OCI-LY7 (cell line): ENCODE measurements around the gene DOK7. TPM values are rescaled to one million over a fixed set of nuclear protein-coding genes. Genes with fewer than 3 reads are reported as not detected.

Experiments
- BruUV-seq: library from RNA; stranded (reverse); fragments of 400-500 nt; replicated peaks from 2 replicates; lab custom pipeline; 2021; lab: Mats Ljungman, UMichigan
- CTCF ChIA-PET: fragments of 300-600 bp; sonication (Branson Sonifier 250); formaldehyde crosslinking; loops from one replicate; lab custom pipeline; 2022; ENCODE audit warnings: antibody characterized with exemption; ENCODE audit not compliant: unreplicated experiment; lab: Charles Lee
- POLR2A ChIA-PET: fragments of 300-600 bp; sonication (Branson Sonifier 250); formaldehyde crosslinking; loops from one replicate; lab custom pipeline; 2022; ENCODE audit warnings: antibody characterized with exemption; lab: Charles Lee
- DNase-seq: peaks from one replicate; pipeline ENCODE4 v3.0.0-alpha.2; 2015; ENCODE audit warnings: low spot score
- H2AFZ ChIP-seq: fragments of 200-600 bp; sonication (generic), shearing (Covaris generic); 2 replicates; pipeline ENCODE4 v1.6.1; 2014; ENCODE audit warnings: mild to moderate bottlenecking, antibody characterized with exemption, low read length, moderate library complexity
- H3K27ac ChIP-seq: fragments of 200-600 bp; sonication (generic); 2 replicates; pipeline ENCODE4 v1.5.1; 2014; ENCODE audit warnings: mixed run types, low read depth, mild to moderate bottlenecking, moderate library complexity, low read length, inconsistent platforms; ENCODE audit not compliant: poor library complexity, severe bottlenecking
- H3K36me3 ChIP-seq: fragments of 200-600 bp; sonication (generic); 2 replicates; pipeline ENCODE4 v1.6.1; 2014; ENCODE audit warnings: mild to moderate bottlenecking, antibody characterized with exemption, low read length, moderate library complexity, mixed read lengths; ENCODE audit not compliant: insufficient read depth
- H3K4me1 ChIP-seq: fragments of 200-600 bp; sonication (generic); 2 replicates; pipeline ENCODE4 v1.5.1; 2014; ENCODE audit warnings: mild to moderate bottlenecking, low read length; ENCODE audit not compliant: insufficient read depth, poor library complexity, severe bottlenecking
- H3K4me2 ChIP-seq: fragments of 200-600 bp; sonication (generic); 2 replicates; pipeline ENCODE4 v1.6.1; 2014; ENCODE audit warnings: mild to moderate bottlenecking, low read length
- H3K4me3 ChIP-seq: fragments of 200-600 bp; sonication (generic); 2 replicates; pipeline ENCODE4 v1.5.1; 2014; ENCODE audit warnings: mild to moderate bottlenecking, low read depth, low read length; ENCODE audit not compliant: poor library complexity, severe bottlenecking
- H3K79me2 ChIP-seq: fragments of 200-600 bp; sonication (generic); 2 replicates; pipeline ENCODE4 v1.6.1; 2016; ENCODE audit warnings: low read depth, mild to moderate bottlenecking, low read length, moderate library complexity, mixed read lengths; ENCODE audit not compliant: insufficient read depth
- H3K9me2 ChIP-seq: fragments of 200-600 bp; sonication (generic); 2 replicates; pipeline ENCODE4 v1.6.1; 2016; ENCODE audit warnings: mild to moderate bottlenecking, low read length, mixed read lengths; ENCODE audit not compliant: insufficient read depth
- H3K9me3 ChIP-seq: fragments of 200-600 bp; sonication (generic); 2 replicates; pipeline ENCODE4 v1.6.1; 2014; ENCODE audit warnings: mild to moderate bottlenecking, mixed run types, low read length, mixed read lengths
- H4K20me1 ChIP-seq: fragments of 200-600 bp; sonication (generic); 2 replicates; pipeline ENCODE4 v1.6.1; 2014; ENCODE audit warnings: mild to moderate bottlenecking, antibody characterized with exemption, low read length, moderate library complexity, mixed read lengths; ENCODE audit not compliant: insufficient read depth
- EZH2phosphoT487 ChIP-seq: fragments of 200-600 bp; sonication (generic); IDR thresholded peaks from 2 replicates; pipeline ENCODE4 v1.6.1; 2018; ENCODE audit warnings: low read depth, borderline replicate concordance, mild to moderate bottlenecking, mixed run types, antibody characterized with exemption, low read length, moderate library complexity, mixed read lengths
- intact Hi-C: fragments of 100-400 bp; cut with micrococcal nuclease; formaldehyde crosslinking; loops from one replicate; pipeline ENCODE4 v1.10.0; 2022; ENCODE audit not compliant: unreplicated experiment
- total RNA-seq, 2 experiments: library from RNA; depleted of rRNA in 1 of 2; stranded (reverse); fragments of >200 nt in 1 of 2; shearing (Covaris generic) in 1 of 2; gene quantifications; 2 replicates each; pipeline ENCODE4 v1.2.3, GENCODE V29; 2014 to 2022
- TF ChIP-seq, protein P1 (sequence below): fragments of 200-600 bp; sonication (generic); conservative IDR thresholded peaks from 2 replicates; pipeline ENCODE4 v1.5.1; 2014; ENCODE audit warnings: mild to moderate bottlenecking, antibody characterized with exemption, low read length, moderate library complexity, mixed read lengths

DOK7 gene
- total RNA-seq, 2 experiments from 2014 or later, result 1.5 TPM; not detected in 1

DNA sequence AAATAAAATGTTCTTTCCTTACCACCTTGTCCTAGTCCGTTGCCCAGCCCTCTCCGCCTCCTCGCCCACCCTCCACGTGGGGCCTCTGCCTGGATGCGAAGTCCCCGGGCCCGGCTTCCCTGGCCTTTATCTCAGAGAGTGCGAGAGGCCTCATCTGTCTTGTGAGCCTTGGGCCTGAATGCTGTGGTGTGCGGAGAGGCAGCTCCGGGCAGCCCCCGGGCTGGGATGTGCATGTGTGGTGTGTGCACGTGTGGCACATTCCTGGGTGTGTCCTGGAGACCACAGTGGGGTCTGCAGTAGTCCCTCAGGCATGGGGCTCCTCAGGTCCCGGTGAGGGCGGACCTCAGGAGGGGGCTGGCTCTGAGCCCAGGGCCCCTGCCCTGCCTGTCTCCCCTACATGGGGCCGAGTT, 31.4 kb downstream of the DOK7 start:
- ChIA-PET CTCF (no interaction called here), POLR2A (no interaction called here)
- Histone ChIP-seq H3K27ac (no peak overlapping the region), H3K36me3 (no peaks in the 10 kb centered on the region), H3K4me2 (no peak overlapping the region), H3K4me1 (no peaks in the 10 kb centered on the region), H3K9me2 (no peaks in the 10 kb centered on the region), H4K20me1 (no peaks in the 10 kb centered on the region), H2AFZ (no peak overlapping the region), H3K9me3 (no peaks in the 10 kb centered on the region), H3K4me3 (no peak overlapping the region), H3K79me2 (no peaks in the 10 kb centered on the region)
- DNase-seq, result no peak
- TF ChIP-seq, protein P1, sequence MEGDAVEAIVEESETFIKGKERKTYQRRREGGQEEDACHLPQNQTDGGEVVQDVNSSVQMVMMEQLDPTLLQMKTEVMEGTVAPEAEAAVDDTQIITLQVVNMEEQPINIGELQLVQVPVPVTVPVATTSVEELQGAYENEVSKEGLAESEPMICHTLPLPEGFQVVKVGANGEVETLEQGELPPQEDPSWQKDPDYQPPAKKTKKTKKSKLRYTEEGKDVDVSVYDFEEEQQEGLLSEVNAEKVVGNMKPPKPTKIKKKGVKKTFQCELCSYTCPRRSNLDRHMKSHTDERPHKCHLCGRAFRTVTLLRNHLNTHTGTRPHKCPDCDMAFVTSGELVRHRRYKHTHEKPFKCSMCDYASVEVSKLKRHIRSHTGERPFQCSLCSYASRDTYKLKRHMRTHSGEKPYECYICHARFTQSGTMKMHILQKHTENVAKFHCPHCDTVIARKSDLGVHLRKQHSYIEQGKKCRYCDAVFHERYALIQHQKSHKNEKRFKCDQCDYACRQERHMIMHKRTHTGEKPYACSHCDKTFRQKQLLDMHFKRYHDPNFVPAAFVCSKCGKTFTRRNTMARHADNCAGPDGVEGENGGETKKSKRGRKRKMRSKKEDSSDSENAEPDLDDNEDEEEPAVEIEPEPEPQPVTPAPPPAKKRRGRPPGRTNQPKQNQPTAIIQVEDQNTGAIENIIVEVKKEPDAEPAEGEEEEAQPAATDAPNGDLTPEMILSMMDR, result no peak
- no peak for TF ChIP-seq EZH2phosphoT487
- intact Hi-C loops, result no loop called here
- no TSS peak for BruUV-seq

DNA sequence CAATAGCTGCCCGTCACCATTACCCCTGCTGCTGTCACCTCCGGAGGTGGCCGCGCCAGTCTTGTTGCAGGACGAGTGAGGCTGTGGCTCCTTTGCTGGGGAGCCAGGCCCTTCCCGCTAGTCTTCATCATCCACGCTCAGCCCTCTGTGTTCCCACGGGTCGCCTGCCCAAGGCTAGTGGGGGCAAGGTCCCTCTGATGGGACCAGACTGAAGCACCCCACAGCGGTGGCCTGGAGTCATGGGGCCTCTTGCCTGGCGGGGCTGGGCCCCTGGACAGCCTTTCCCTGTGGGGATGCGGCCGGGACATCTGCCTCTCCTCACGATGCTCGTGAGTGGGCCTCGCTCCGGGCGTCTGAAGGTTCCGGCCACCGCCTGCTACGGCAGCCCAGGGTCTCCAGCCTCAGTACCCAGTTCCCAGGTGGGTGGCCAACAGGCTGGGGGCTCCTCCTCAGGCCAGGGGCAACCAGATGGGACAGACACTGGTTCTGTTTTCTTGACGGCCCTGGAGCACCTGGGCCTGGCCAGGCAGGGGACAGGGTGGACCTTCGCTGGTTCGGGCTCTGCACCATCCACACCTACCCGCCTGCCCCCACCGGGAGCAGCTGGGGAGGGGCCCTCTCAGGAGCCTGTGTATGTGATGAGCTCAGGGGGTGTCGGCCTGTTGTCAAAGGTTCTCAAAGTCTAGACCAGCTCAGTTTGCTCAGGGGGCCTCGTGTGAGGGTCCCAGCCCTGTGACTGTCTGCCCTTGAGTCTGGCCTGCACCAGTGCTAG, 32.3 kb downstream of the DOK7 start:
- H3K9me3 ChIP-seq, result no peaks in the 10 kb centered on the region
- no peaks in the 10 kb centered on the region for H4K20me1 ChIP-seq
- BruUV-seq, result no TSS peak
- DNase-seq, result no peak
- H3K27ac ChIP-seq, result no peak overlapping the region
- H3K36me3 ChIP-seq, result no peaks in the 10 kb centered on the region
- H3K4me1 ChIP-seq, result no peaks in the 10 kb centered on the region
- TF ChIP-seq, protein P1, result no peak
- no peak for TF ChIP-seq EZH2phosphoT487
- H3K4me2 ChIP-seq, result no peak overlapping the region
- intact Hi-C loops, result no loop called here
- ChIA-PET CTCF (no interaction called here), POLR2A (interaction anchor here (1.0 kb wide), 1 partner anchor 11 kb away, joined by 3 read pairs; no protein-coding TSS in a partner anchor)
- H3K4me3 ChIP-seq, result no peak overlapping the region
- H3K79me2 ChIP-seq, result no peaks in the 10 kb centered on the region
- no peaks in the 10 kb centered on the region for H3K9me2 ChIP-seq
- H2AFZ ChIP-seq, result no peak overlapping the region

DNA sequence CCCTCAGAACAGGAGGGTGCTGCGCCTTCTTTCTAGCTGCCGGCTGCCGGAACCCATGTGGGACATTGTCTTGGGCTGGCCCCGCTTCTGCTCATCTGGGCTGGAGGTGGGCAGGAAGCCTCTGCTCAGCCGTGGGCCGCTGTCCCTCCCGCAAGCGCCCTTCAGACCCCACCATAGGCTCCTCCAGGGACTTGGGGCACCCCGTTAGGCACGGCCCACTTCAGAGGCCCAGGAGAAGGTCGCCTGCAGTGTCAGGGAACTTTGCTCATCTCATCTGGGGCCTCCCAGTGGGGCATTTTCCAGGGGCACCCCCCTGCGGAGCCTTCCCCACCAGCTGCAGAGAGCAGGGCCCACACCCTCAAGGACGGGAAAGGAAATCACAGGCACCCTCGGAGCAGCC, 32.9 kb downstream of the DOK7 start:
- H3K9me3 ChIP-seq, result no peaks in the 10 kb centered on the region
- ChIA-PET POLR2A (interaction anchor here (1.0 kb wide), 1 partner anchor 10 kb away, joined by 3 read pairs; no protein-coding TSS in a partner anchor), CTCF (no interaction called here)
- no peak overlapping the region for H3K4me2 ChIP-seq
- H3K9me2 ChIP-seq, result no peaks in the 10 kb centered on the region
- no TSS peak for BruUV-seq
- no peak for TF ChIP-seq EZH2phosphoT487
- TF ChIP-seq, protein P1, result no peak
- no peaks in the 10 kb centered on the region for H3K36me3 ChIP-seq
- H3K4me1 ChIP-seq, result no peaks in the 10 kb centered on the region
- no peak overlapping the region for H3K27ac ChIP-seq
- intact Hi-C loops, result no loop called here
- H3K4me3 ChIP-seq, result no peak overlapping the region
- no peak for DNase-seq
- H4K20me1 ChIP-seq, result no peaks in the 10 kb centered on the region
- H3K79me2 ChIP-seq, result no peaks in the 10 kb centered on the region
- H2AFZ ChIP-seq, result no peak overlapping the region
